ENCODE measurements around the gene TRNP1. TPM values are rescaled to one million over a fixed set of nuclear protein-coding genes. Genes with fewer than 3 reads are reported as not detected.

TRNP1 gene
- total RNA-seq, 2 experiments from 2014 or later: 0.20 to 0.43 TPM

GRCh38 chr1:27007909-27008582 lies 14.6 kb downstream of the TRNP1 start:
- peaks cover 5% of the 10 kb centered on the region for H3K4me1 Mint-ChIP-seq (ENCODE audit: low read depth)
- H3K36me3 Mint-ChIP-seq (ENCODE audit: low read depth): no peaks in the 10 kb centered on the region
- no peak overlapping the region for H3K4me3 Mint-ChIP-seq
- H3K27me3 Mint-ChIP-seq (ENCODE audit: low read depth): peaks cover 18% of the 10 kb centered on the region
- no peak overlapping the region for H3K27ac Mint-ChIP-seq
- DNase-seq: no peak
- CTCF ChIA-PET: interaction anchor here (0.6 to 1.2 kb wide), 5 partner anchors 10 to 620 kb away, joined by 3 to 4 read pairs (median 3); no protein-coding TSS in a partner anchor
- H3K9me3 Mint-ChIP-seq: no peaks in the 10 kb centered on the region
- intact Hi-C loops (cut with micrococcal nuclease): no loop called here

- Mint-ChIP-seq H3K36me3 (ENCODE audit: low read depth) (no peaks in the 10 kb centered on the region), H3K4me1 (ENCODE audit: low read depth) (peaks cover 5% of the 10 kb centered on the region), H3K4me3 (no peak overlapping the region), H3K27me3 (ENCODE audit: low read depth) (peaks cover 20% of the 10 kb centered on the region), H3K27ac (no peak overlapping the region), H3K9me3 (no peaks in the 10 kb centered on the region)
- DNase-seq: no peak
- intact Hi-C loops (cut with micrococcal nuclease): no loop called here
- CTCF ChIA-PET: interaction anchor here (1.6 kb wide), 1 partner anchor 12 kb away, joined by 4 read pairs; no protein-coding TSS in a partner anchor
These were observed 16.2 kb downstream of the TRNP1 start for GRCh38 chr1:27009601-27010197.

- no peak for DNase-seq
- H3K4me1 Mint-ChIP-seq (ENCODE audit: low read depth): peaks cover 5% of the 10 kb centered on the region
- peaks cover 20% of the 10 kb centered on the region for H3K27me3 Mint-ChIP-seq (ENCODE audit: low read depth)
- CTCF ChIA-PET: interaction anchor here (1.6 kb wide), 1 partner anchor 12 kb away, joined by 4 read pairs; no protein-coding TSS in a partner anchor
- H3K9me3 Mint-ChIP-seq: no peaks in the 10 kb centered on the region
- no peaks in the 10 kb centered on the region for H3K36me3 Mint-ChIP-seq (ENCODE audit: low read depth)
- no peak overlapping the region for H3K27ac Mint-ChIP-seq
- no peak overlapping the region for H3K4me3 Mint-ChIP-seq
- intact Hi-C loops (cut with micrococcal nuclease): no loop called here
These were observed 16.9 kb downstream of the TRNP1 start for GRCh38 chr1:27010226-27010994.

GRCh38 chr1:27011058-27011764 lies 17.7 kb downstream of the TRNP1 start:
- Mint-ChIP-seq H3K27me3 (ENCODE audit: low read depth) (peaks cover 20% of the 10 kb centered on the region), H3K36me3 (ENCODE audit: low read depth) (no peaks in the 10 kb centered on the region), H3K4me1 (ENCODE audit: low read depth) (peaks cover 5% of the 10 kb centered on the region), H3K27ac (no peak overlapping the region), H3K4me3 (peak overlapping the region; percentile 6), H3K9me3 (no peaks in the 10 kb centered on the region)
- no peak for DNase-seq
- CTCF ChIA-PET: interaction anchor here (1.6 kb wide), 1 partner anchor 13 kb away, joined by 4 read pairs; no protein-coding TSS in a partner anchor
- intact Hi-C loops (cut with micrococcal nuclease): no loop called here

GRCh38 chr1:27011976-27012563 lies 18.6 kb downstream of the TRNP1 start:
- intact Hi-C loops (cut with micrococcal nuclease): no loop called here
- CTCF ChIA-PET: interaction anchor here (0.8 kb wide), 1 partner anchor 32 kb away, joined by 3 read pairs; no protein-coding TSS in a partner anchor
- H3K4me3 Mint-ChIP-seq: peak overlapping the region; percentile 18

GRCh38 chr1:27015260-27015659 lies 21.8 kb downstream of the TRNP1 start:
- Mint-ChIP-seq H3K4me1 (ENCODE audit: low read depth) (peaks cover 5% of the 10 kb centered on the region), H3K27ac (no peak overlapping the region), H3K9me3 (no peaks in the 10 kb centered on the region), H3K27me3 (ENCODE audit: low read depth) (peaks cover 20% of the 10 kb centered on the region), H3K4me3 (no peak overlapping the region), H3K36me3 (ENCODE audit: low read depth) (no peaks in the 10 kb centered on the region)
- DNase-seq: no peak
- intact Hi-C loops (cut with micrococcal nuclease): no loop called here
- CTCF ChIA-PET: interaction anchor here (1.2 to 1.3 kb wide), 2 partner anchors 17 to 31 kb away, joined by 3 to 4 read pairs; no protein-coding TSS in a partner anchor

More at GRCh38 chr1:27011976-27012563, 18.6 kb downstream of the TRNP1 start:
- H3K36me3 Mint-ChIP-seq (ENCODE audit: low read depth): no peaks in the 10 kb centered on the region
- H3K27ac Mint-ChIP-seq: no peak overlapping the region
- H3K4me1 Mint-ChIP-seq (ENCODE audit: low read depth): peaks cover 5% of the 10 kb centered on the region
- no peak for DNase-seq
- peaks cover 20% of the 10 kb centered on the region for H3K27me3 Mint-ChIP-seq (ENCODE audit: low read depth)
- H3K9me3 Mint-ChIP-seq: no peaks in the 10 kb centered on the region

- Mint-ChIP-seq H3K9me3 (no peaks in the 10 kb centered on the region), H3K4me1 (ENCODE audit: low read depth) (peaks cover 5% of the 10 kb centered on the region), H3K27me3 (ENCODE audit: low read depth) (peaks cover 15% of the 10 kb centered on the region), H3K27ac (no peak overlapping the region), H3K36me3 (ENCODE audit: low read depth) (no peaks in the 10 kb centered on the region), H3K4me3 (no peak overlapping the region)
- CTCF ChIA-PET: interaction anchor here (0.7 to 1.3 kb wide), 4 partner anchors 18 to 77 kb away, joined by 3 to 4 read pairs (median 3); no protein-coding TSS in a partner anchor
- no peak for DNase-seq
- intact Hi-C loops (cut with micrococcal nuclease): no loop called here
These were observed 22.9 kb downstream of the TRNP1 start for GRCh38 chr1:27016376-27016775.

GRCh38 chr1:27017207-27017606 lies 23.7 kb downstream of the TRNP1 start:
- CTCF ChIA-PET: interaction anchor here (4.6 kb wide), 1 partner anchor 20 kb away, joined by 16 read pairs; no protein-coding TSS in a partner anchor
- intact Hi-C loops (cut with micrococcal nuclease): no loop called here
- Mint-ChIP-seq H3K4me3 (no peak overlapping the region), H3K27me3 (ENCODE audit: low read depth) (peaks cover 7% of the 10 kb centered on the region), H3K27ac (no peak overlapping the region), H3K4me1 (ENCODE audit: low read depth) (peaks cover 3% of the 10 kb centered on the region), H3K36me3 (ENCODE audit: low read depth) (no peaks in the 10 kb centered on the region), H3K9me3 (no peaks in the 10 kb centered on the region)
- DNase-seq: no peak

GRCh38 chr1:27018316-27018715 lies 24.8 kb downstream of the TRNP1 start:
- Mint-ChIP-seq H3K4me3 (no peak overlapping the region), H3K27ac (no peak overlapping the region), H3K27me3 (ENCODE audit: low read depth) (no peaks in the 10 kb centered on the region), H3K4me1 (ENCODE audit: low read depth) (no peaks in the 10 kb centered on the region), H3K9me3 (no peaks in the 10 kb centered on the region), H3K36me3 (ENCODE audit: low read depth) (no peaks in the 10 kb centered on the region)
- intact Hi-C loops (cut with micrococcal nuclease): no loop called here
- no peak for DNase-seq
- CTCF ChIA-PET: interaction anchor here (4.6 kb wide), 1 partner anchor 21 kb away, joined by 16 read pairs; no protein-coding TSS in a partner anchor

- Mint-ChIP-seq H3K27ac (no peak overlapping the region), H3K4me3 (no peak overlapping the region), H3K9me3 (no peaks in the 10 kb centered on the region), H3K36me3 (ENCODE audit: low read depth) (no peaks in the 10 kb centered on the region), H3K4me1 (ENCODE audit: low read depth) (no peaks in the 10 kb centered on the region), H3K27me3 (ENCODE audit: low read depth) (no peaks in the 10 kb centered on the region)
- CTCF ChIA-PET: interaction anchor here (0.9 to 4.6 kb wide), 4 partner anchors 24 to 77 kb away, joined by 3 to 16 read pairs (median 4); no protein-coding TSS in a partner anchor
- intact Hi-C loops (cut with micrococcal nuclease): no loop called here
- no peak for DNase-seq
These were observed 28.0 kb downstream of the TRNP1 start for GRCh38 chr1:27021354-27022031.

GRCh38 chr1:27025718-27026117 lies 32.2 kb downstream of the TRNP1 start:
- H3K4me3 Mint-ChIP-seq: no peak overlapping the region
- no peaks in the 10 kb centered on the region for H3K4me1 Mint-ChIP-seq (ENCODE audit: low read depth)
- no peaks in the 10 kb centered on the region for H3K36me3 Mint-ChIP-seq (ENCODE audit: low read depth)
- no peaks in the 10 kb centered on the region for H3K27me3 Mint-ChIP-seq (ENCODE audit: low read depth)
- H3K27ac Mint-ChIP-seq: no peak overlapping the region
- no peaks in the 10 kb centered on the region for H3K9me3 Mint-ChIP-seq
- intact Hi-C loops (cut with micrococcal nuclease): no loop called here
- CTCF ChIA-PET: no interaction called here
- DNase-seq: no peak
